ENCODE measurements around the gene RPL3.

Gene RPL3

DNA sequence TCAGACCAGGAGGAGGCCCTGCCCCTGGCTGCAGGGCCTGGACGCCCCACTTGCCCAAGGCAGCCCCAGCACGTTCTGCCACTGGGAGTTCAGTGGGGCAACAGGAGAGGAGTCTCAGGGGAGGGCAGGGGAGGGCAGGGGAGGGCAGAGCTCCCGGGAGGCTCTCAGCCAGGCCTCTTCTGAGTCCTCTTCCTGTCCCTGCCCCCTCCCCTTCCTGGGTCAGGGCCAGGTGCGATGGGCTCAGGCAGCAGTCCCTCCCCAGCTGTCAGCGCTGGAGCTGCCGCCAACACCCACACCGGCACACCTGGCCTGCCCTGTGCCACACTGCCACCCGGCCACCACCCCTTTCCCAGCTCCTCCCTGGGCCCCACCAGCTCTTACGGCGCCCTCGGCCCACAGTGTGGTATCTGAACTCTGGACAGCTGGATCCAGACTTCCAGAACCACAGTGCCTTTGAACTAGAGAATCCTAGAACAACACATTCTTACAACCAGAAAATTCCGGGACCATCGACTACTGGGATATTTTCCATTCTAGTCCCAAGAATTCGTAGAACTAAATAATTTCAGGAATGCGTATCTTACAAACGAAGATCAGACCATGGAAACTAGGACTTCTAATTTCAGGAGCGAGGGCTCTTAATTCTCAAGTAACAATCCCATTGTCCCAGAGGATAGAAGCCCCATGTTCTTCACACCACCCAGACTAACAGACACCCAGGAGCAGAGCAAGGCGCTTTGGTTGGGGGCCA is 21.8 kb downstream of the RPL3 start:
- DNase-seq, result no peak

DNA sequence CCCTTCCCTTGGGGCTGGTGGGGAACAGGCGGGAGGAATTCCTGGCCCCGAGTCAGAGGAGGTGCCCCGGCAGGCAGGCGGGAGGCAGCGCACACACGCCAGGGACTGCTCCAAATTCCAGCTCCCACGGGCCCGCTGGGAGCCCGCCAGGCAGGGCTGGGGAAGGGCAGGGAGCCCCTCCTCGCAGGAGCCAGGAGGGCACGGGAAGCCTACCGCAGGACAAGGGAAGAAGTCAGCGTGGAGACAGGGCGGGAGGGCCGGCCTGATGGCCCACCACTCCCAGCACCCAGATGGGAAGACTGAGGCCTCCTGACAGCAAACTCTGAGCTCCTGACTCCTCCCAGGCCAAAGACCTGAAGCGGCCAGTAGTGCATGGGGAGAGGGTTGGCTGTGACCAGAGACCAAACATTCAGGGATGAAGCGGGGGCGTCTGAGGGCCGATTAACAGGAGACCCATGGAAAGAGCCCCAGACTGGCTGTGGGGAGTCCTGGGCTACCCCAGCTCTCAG is 22.4 kb downstream of the RPL3 start:
- DNase-seq, result no peak

DNA sequence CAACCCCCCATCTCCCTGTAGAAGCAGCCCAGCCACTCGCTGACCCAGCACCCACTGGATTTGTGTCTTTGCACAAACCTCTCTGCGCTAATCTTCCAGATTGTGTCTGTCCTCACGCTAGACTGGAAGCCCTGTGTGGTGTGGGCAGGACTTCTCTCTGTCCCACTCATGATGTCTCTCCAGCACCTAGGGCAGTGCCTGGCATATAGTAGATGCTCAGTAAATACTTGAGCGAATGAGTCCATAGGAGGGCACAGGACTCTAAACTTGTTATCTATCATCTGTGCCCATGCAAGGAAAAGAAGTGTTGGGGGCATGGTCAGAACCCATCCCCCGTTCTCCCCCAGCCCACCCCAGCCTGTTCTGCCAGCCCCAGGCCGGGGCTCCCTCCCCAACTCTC is 22.9 kb downstream of the RPL3 start:
- DNase-seq, result no peak

DNA sequence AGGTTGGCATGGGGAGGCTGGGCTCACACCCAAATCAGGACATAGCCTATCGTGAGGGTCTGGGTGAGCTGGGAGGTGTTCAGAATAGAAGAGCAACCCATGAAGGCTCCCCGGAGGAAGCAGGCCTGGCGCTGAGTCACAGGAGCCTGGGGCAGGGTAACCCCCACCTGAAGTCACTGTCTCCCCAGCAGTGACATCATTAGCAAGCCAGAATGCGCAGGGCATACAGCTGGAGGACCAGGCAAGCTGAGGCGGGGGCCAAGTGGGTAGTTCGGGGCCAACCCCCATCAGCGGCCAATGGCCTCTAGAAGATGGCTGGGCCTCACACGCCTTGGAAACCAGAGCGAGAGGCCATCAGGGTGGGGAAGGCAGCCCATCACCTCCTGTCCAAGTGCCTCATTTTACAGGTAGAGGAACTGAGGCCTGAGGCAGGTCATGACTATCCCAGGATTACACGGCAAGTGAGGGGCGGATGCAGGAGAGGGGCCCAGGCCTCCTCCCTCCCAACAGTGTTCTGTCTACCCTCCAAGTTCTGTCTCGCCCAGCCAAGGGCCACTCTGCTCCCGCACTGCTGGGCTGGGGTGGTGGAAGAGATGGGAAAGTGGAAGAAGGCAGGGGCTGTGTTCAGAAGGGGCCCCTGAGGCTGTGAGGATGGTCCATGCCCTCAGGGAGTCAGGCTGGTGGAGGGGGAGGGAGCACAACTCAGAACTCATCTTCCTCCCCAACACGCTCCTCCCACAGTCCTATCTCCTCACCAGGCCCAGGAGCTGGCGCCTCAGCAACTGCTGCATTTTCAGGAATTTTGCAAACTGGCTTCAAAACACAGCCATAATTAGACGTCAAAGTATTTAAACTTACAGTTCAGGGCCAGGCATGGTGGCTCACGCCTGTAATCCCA is 24.6 kb downstream of the RPL3 start:
- no peak for DNase-seq

DNA sequence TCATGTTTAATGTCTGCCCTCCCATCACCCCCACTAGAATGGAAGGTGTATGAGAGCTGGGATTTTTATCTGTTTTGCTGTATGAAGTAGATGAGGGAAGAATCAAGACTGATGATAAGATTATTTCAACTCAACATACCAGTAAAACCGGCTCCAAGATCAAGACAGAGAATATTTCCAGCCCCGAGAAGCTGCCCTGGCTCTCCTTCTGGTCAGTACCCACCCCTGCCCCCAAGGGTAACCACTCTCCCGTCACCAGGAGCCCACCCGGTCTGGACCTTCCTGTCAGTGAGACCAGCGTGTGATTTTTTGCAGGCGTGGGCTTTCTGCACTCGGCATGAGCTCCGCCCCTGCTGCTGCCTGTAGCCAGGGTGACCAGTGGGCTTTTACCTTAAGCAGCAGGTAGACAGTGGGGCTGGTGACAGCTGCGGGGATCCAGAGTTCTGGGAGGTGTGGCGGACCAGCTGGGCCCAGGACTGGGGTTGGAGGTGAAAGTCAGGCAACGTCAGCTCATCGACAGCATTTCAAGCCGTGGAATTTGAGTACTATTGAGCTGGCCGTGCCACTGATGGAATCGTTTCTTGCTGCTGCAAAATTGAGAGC is 25.6 kb downstream of the RPL3 start:
- no peak for DNase-seq

DNA sequence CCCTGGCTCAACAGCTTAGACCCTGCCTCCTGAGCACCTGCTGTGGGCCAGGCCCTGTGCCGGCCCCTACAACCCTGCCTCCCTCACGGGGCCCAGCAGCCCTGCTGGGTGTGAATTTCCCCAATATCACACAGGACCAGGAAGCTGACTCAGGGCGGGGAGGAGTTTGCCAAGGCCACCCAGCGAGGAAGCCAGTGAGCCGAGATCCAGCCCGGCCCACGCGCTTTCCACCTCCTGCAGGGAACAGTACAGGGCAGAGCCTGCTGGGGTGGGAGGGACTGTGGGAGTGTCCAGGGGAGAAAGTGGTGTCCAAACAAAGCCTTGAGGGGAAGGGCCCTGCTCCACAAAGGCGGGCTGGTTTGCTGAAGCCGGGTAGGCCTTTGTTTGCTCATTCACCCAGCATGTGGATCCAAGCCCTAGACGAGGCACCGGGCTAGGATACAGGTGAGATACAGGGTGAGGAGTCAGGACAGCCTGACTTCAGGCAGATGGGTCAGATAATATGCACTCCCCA is 26.8 kb downstream of the RPL3 start:
- DNase-seq, result peak in 1 of 2 donors; percentile 17

DNA sequence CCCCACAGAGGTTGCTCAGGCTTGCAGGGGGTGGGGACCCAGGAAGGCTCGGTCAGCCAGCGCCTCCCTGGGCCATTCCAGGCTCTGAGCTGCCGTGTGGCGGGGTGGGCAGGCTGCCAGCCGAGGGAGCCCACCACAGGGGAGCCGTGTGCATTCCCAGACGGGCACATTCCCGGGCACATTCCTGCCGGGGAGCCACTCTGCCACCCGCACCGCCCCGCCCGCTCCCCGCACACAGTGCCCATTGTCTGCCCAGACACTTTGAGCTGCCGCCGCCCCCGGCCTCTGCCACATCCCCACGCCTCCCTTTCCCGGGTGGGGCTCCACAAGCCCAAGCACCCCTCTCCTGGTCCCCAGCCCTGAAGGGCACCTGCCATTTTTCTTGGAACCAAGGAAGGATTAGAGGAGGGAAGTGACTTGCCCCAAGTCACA is 27.4 kb downstream of the RPL3 start:
- no peak for DNase-seq

DNA sequence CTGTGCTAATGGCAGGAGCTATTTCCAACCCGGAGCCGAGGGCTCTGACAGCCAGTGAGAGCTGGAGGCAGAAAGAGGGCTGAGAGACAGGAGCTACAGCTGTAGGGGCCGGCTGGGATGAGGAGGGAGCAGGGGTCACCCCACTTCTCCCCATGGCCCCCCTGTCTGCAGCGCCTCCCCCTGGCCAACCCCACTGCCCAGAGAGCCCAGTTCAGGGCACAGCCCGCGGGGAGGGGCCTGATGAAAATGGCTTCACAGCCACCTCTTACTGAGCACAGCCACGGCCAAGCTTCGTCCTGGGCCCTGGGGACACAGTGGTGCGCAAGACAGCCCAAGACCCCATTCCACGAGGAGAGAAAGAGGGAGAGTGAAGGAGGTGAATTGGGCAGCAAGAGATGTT is 27.9 kb downstream of the RPL3 start:
- DNase-seq, result no peak

DNA sequence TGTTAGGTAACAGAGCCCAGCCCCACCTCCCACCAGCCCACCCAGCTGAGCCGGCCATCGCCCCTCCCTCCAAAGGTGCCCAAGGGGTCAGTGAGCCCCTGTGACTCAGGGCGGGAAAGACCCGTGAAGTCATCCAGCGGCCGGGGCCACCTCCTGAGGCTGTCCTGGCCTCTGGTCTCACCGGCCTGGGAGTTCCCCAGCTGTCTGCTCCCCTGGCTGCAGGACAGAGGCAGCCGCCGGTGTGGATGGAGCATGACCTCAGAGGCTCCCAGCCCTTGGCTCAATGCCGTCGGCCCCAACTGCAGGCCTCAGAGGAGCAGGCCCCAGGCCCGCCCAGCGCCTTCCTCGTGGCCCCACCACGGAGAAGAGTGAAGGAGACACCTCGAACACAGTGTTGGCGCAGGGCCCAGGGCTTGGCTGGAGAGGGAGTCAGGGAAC is 28.7 kb downstream of the RPL3 start:
- DNase-seq, result no peak

DNA sequence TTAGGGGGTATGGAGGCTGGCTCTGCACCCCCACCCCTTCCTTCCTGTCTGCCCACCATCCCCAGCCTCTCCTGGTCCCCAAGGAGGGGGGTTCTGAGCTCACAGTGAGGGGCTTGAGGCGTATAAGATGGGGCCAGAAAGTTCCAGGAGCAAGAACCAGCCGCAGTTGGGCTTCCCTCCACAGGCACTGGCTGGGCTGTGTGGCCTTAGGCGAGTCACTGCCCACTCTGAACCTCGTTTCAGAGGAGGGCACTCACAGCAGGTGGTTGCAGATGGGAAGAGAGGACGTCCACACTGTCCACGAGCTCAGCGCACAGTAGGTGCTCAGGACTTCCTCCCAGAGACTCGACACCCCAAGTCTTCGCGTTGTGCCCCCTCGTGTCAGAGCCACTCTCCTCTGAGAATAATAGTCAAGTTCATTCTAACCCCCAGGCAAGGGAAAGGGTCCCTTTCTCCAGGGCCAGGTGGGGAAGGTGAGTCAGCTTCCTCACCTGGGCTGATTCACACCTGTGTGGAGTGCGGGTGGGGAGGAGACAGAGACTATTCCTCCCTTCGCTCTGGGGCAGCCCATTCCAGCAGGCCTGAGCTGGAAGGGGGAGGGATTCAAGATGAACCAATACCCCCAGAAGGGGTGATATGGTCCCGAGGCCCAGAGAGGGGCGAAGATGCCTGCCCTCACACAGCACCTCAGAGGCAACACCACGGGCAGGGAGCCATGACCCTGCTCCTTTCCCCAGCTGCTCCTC is 29.3 kb downstream of the RPL3 start:
- no peak for DNase-seq

DNA sequence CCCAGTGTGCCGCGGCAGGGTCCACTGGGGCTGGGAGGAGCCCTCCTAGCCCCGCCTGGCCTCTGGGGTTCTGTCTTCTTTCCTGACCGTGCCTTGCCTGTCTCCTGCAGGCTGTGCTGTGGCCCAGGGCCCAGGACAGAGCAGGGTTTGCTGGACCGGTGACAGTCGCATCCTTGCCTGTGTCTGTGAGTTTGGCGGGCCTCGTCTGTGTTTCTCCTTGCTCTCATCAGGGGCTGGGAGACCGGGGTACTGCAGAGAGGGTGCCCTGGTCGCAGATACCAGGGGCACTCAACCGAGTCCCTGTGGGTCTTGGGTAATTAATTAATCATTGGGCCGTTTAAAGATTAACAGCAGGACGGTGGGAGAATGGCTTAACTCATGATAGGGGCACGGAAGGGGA is 29.9 kb downstream of the RPL3 start:
- DNase-seq, result no peak

DNA sequence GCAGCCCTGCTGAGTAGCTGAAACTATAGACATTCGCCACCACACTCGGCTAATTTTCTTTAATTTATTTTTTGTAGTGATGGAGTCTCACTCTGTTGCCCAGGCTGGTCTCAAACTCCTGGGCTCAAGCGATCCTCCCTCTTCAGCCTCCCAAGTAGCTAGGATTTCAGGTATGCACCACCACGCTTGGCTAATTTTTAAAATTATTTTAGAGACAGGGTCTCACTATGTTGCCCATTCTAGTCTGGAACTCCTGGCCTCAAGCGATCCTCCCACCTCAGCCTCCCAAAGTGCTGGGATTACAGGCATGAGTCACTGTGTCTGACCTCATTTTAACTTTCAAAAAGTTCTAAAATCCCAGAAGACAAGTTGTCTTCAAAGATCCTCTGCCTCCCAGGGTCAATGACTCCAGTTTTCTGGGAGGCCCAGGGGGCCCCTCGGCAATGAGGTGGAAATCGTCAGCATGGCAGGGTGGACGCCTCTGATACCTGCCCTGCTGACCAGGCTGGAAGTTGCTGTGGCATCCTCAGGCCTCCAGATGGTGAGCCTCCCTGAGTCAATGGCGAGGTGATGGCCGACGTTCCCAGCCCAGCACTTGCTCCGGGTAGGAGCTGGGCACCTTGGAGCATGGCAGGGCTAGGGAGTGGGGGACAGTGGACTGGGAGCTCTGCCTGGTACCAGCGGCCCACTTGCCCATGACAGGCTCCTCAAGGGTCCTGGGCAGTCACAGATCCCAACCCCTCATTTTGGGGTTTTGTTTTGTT is 31.1 kb downstream of the RPL3 start:
- DNase-seq, result no peak

DNA sequence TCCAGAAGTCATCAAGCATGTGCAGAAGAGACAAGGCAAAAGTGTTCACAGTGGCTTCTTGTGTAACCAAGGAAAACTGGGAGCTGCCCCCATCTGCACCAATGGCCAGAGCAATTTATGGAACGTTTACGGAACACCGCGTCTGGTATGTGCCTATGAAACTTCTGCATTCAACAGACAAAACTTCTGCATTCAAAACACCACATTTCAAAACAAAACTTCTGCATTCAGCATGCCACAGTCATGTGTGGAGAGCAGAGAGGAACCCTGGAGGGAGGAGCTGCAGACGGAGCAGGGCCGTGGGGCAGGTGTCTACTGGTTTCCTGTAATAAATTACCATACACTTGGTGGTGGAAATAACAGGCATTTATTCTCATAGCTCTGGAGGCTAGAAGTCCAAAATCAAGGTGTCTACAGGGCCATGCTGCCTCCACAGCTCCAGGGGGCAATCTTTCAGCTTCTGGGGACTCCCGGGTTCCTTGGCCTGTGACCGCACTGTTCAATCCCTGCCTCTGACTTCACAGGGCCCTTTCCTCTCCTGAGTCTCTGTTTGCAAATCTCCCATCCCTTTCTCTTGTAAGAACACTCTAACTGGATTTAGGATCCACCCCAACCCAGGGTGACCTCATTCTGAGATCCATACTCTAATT is 32.2 kb downstream of the RPL3 start:
- no peak for DNase-seq

DNA sequence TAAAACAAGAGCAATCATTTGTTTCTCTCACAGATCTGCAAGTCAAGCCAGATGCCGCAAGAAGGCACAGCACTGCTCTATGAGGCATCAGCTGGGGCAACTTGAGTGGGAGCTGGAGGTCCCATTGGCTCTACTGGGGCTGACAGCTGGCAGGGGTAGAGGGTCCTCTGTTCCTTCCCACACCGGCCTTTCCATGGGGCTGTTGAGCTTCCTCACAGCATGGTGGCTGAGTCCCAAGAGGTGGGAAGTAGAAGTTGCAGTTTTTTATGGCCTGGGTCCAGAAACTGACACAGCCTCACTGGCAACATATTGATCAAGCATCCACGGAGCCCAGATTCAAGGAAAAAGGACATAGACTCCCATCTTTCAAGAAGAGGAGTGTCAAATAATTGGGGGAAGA is 34.4 kb downstream of the RPL3 start:
- no peak for DNase-seq

DNA sequence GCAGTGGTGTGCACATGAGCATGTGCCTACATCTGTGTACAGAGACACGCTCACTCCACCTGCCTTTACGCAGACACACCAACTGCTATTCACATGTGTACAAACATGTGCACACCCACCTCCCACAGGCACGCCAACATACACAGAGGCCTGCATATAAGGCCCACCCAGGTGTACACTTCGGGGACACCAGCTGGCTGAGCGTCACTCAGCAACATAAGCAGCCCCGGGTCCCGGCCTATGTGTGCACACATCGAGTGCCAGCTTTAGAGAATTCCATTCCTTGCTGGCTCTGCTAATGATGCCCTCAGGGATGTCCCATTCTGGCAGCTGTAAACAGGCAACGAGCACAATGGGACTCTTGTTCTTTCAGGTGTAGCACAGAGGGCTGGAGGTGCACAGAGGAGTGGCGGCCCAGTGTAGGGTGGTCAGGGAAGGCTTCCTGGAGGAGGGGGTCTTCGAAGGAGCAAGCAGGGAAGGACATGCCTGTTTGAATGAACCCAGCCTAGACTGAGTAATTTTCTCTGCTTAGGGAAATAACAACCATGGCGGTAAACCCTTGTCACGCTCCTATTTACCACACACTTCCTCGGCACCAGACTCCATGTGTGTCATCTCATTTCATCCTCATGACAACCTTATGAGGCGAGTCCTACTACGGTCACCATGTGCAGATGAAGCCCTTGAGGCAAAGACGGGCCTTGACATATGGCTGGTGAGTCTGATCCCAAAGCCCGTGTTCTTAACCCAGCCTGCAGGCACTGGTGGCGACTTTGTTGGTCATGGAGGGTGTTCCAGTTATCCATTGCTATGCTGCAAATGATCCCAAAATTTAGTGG is 35.1 kb downstream of the RPL3 start:
- no peak for DNase-seq

DNA sequence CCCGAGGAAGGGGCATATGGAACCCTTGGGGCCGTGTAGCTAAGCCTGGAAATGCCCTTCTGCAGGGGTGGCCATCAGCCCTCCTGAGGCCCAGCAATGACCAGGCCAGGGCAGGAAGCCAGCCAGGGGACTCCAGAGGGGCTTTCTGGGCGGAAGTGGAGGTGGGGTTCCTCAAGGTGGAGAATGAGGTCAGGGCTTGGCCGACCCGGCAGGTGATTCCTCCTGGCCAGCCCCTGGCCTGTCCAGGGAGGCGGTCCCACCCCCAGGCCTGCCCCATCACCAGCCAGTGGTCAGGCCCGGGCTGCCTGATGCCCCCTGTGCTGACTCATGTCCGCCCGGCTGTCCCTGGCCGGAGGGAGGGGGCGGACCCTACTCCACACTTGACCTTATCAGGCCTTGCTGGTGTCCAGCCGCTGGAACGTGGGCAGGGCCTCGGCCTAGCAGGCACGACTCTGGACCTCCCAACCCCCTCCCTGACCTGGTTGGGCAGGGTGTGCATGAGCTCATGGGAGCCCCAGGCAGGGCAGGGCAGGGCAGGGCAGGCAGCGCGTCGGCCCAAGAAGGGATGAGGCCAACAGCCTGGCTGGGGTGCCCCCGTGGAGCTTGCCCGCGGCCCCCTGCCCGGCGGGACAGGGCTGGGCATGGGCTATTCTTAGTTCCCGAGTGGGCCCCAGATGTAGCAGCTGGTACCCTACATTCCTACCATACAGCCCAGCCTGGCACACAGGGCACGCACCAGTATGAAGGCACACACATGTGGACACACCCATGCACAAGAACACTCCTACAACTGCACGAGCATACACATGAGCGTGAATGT is 35.9 kb downstream of the RPL3 start:
- no peak for DNase-seq

DNA sequence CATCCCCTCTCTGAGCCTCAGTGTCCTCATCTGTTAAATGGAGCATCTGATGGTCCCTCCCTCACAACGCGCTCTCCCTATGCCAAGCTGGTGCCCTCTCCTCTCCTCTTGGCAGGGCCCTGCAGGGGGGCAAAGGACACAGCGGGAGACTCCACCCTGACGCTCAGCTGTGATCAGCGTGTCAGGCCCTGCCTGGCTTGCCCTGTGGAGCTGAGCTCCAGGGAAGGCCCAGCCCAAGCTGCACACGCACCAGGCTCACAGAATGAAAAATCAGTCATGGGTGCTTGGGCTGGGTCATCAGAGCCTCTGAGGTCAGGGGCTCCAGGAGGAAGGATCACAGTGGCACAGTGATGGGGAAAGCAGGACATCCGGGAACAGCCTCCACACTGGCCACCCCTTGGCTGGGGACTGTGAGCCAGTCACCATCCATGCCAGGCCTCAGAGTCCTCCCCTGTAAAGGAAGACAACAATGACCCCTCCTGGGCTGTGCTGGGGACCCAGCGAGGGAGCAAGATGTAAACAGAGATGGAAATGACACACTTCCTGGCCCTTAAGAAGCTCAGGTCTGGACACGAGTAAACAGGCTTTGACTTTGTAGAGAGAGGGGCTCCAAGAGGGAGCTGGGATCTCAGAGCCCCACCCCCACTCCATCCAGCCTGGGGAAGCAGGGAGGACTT is 36.6 kb downstream of the RPL3 start:
- no peak for DNase-seq

DNA sequence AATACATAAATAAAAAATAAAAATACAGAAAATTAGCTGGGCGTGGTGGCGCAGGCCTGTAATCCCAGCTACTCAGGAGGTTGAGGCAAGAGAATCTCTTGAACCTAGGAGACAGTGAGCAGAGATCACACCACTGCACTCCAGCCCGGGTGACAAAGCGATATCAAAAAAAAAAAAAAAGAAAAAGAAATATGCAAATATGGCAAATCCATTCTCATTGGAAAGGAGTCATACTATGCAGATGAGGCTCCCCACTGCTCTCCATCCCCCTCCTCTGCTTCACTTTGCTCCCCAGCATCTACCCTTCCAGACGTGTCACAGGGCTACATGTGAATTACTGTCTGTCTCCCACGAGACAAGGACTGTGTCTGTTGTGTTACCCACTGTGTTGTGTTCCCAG is 38.3 kb downstream of the RPL3 start:
- DNase-seq, result no peak

DNA sequence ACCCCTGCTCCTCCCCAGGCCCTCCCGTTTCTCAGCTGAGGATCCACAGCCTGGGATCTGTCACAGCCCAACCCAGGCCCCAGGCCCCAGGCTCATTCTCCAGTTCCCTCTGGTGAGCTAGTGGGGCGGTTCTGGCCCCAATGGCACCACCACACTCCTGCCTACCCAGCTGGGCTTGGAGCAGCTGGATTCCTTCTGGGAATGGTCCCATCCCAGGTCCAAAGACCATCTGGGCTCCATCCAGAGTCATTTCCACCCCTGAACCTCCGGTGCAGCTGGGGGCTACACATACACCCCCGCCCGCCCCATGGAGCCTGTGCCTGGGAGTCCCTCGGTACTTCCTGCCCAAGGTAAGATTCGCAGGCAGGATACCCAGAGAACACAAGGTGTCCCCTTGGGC is 39.2 kb downstream of the RPL3 start:
- DNase-seq, result no peak
